Adrenal gland (tissue), 12 donors: Measurements from ENCODE around the gene MTMR1. TPM values are rescaled to one million over a fixed set of nuclear protein-coding genes. Genes with fewer than 3 reads are reported as not detected.

ENCODE experiments used
- DNase-seq, 7 donors: peaks; one replicate each; pipeline ENCODE4 v3.0.0-alpha.2; 2019 to 2020
- H3K27ac ChIP-seq, 5 donors: fragments of 200-600 bp; sonication (generic) in 4 of 5; 1 replicate in 3 of 5; 2 replicates in 2 of 5; pipeline versions ENCODE4 v1.5.1 to v1.8.0; 2016 to 2020; ENCODE audit warnings: mild to moderate bottlenecking in 1 of 5
- H3K27me3 ChIP-seq: fragments of 200-600 bp; 2 replicates; pipeline ENCODE4 v1.8.0; 2021
- H3K36me3 ChIP-seq, 2 donors: fragments of 200-600 bp; replicated peaks in 1 of 2; 1 replicate in 1 of 2; 2 replicates in 1 of 2; pipeline versions ENCODE4 v1.5.1 to v1.8.0; 2018 to 2022
- H3K4me1 ChIP-seq, 2 donors: fragments of 200-600 bp; replicated peaks in 1 of 2; 1 replicate in 1 of 2; 2 replicates in 1 of 2; pipeline versions ENCODE4 v1.5.1 to v1.8.0; 2018 to 2021
- H3K4me3 ChIP-seq, 4 donors: fragments of 200-600 bp; sonication (generic) in 3 of 4; one replicate each; pipeline ENCODE4 v1.5.1; 2016 to 2018
- H3K9me3 ChIP-seq, 3 donors: fragments of 200-600 bp; sonication (generic) in 1 of 3; replicated peaks in 1 of 3; 1 replicate in 2 of 3; 2 replicates in 1 of 3; pipeline versions ENCODE4 v1.5.1 to v1.8.0; 2016 to 2021
- POLR2A ChIP-seq, 2 donors: fragments of 450-650 bp; IDR thresholded peaks; one replicate each; pipeline ENCODE4 v1.6.1; 2017; ENCODE audit warnings: antibody characterized with exemption in 2 of 2, mild to moderate bottlenecking in 2 of 2, moderate library complexity in 1 of 2
- WGBS, 4 donors: extraction: QIAGEN DNeasy Blood & Tissue Kit in 2 of 4; methylation state at CpG; one replicate each; pipeline versions ENCODE4 v1.1.5 to v1.1.7; 2013 to 2017; 5-methylcytosine and 5-hydroxymethylcytosine counted together
- intact Hi-C, 2 donors: fragments of 100-400 bp; cut with DNase I; formaldehyde crosslinking; loops; one replicate each; pipeline versions ENCODE4 v1.14.1 to v1.15.0; 2022 to 2023
- polyA plus RNA-seq, 3 donors: library from polyadenylated mRNA; stranded (reverse); fragments of 200-250 nt in 2 of 3; fragments of 350-450 nt in 1 of 3; fragmentation: Illumina TruSeq in 1 of 3; extraction: RNeasy Lipid Tissue Mini Kit (QIAGEN cat#74804) in 1 of 3; gene quantifications; one replicate each; pipeline ENCODE4 v1.2.3, GENCODE V29; 2013 to 2014
- total RNA-seq, 9 donors: library from RNA; depleted of rRNA in 4 of 9; stranded (reverse); fragments of >200 nt in 4 of 9; fragments of 120-200 nt in 1 of 9; fragmentation: NEBNext Ultra II Directional in 1 of 9; extraction: Animal tissue kit (Norgen Biotek cat#: 25700) in 1 of 9; gene quantifications; one replicate each; pipeline versions ENCODE4 v1.1.0 to v1.2.4, GENCODE V29; 2013 to 2023
- TF ChIP-seq, protein P1 (sequence below), 6 experiments: fragments of 450-650 bp in 4 of 6; fragments of 200-600 bp in 2 of 6; sonication (generic) in 1 of 6; IDR thresholded peaks; 1 replicate in 5 of 6; 2 replicates in 1 of 6; pipeline versions ENCODE4 v1.5.1 to v1.8.0; 2016 to 2021; ENCODE audit warnings: antibody characterized with exemption in 6 of 6, mild to moderate bottlenecking in 2 of 6, moderate library complexity in 1 of 6
- donor health status: healthy with polysubstance abuse.
- donor health status: Bipolar disorder and iron deficiency.
- donor health status: DM: yes; HTN: yes; CAD: no.
- donor health status: DM: no; HTN: no; CAD: no.
- donor health status: DM: no; HTN: no; CAD: no.
- donor health status: DM: yes; HTN: yes; CAD: no.

Gene MTMR1
- total and polyA plus RNA-seq, 12 donors: 9.2 to 19.8 (median 13.9) TPM

DNA sequence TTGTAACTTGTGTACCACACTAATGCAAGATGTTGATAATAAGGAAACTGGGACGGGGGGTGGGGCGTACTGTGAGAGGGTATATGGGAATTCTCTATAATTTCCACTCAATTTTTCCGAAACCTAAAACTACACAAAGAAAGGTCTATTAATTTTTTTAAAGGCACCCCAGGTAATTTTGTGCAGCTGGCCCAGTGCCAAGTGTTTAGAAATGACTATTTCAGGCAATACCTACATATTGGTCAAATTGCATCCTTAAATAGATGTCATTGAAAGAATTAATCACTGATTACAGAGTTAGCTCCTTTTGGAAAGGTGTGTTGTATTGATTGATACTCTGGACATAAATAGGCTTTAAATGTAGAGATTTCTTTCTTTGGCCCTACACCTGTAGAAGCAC, 10.1 kb upstream of the MTMR1 start:
- WGBS, 4 donors: 65 to 89% (median 75%) methylated on average over 3 of the region's 3 CpGs
- no peak overlapping the region for H3K27ac ChIP-seq
- H3K4me3 ChIP-seq: no peak overlapping the region
- no peaks in the 10 kb centered on the region for H3K4me1 ChIP-seq
- H3K27me3 ChIP-seq: no peaks in the 10 kb centered on the region
- TF ChIP-seq, protein P1, sequence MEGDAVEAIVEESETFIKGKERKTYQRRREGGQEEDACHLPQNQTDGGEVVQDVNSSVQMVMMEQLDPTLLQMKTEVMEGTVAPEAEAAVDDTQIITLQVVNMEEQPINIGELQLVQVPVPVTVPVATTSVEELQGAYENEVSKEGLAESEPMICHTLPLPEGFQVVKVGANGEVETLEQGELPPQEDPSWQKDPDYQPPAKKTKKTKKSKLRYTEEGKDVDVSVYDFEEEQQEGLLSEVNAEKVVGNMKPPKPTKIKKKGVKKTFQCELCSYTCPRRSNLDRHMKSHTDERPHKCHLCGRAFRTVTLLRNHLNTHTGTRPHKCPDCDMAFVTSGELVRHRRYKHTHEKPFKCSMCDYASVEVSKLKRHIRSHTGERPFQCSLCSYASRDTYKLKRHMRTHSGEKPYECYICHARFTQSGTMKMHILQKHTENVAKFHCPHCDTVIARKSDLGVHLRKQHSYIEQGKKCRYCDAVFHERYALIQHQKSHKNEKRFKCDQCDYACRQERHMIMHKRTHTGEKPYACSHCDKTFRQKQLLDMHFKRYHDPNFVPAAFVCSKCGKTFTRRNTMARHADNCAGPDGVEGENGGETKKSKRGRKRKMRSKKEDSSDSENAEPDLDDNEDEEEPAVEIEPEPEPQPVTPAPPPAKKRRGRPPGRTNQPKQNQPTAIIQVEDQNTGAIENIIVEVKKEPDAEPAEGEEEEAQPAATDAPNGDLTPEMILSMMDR (IDR thresholded peaks at IDR 0.05): no peak
- TF ChIP-seq POLR2A (IDR thresholded peaks at IDR 0.05): no peak
- H3K36me3 ChIP-seq: no peaks in the 10 kb centered on the region
- intact Hi-C loops: no loop called here
- no peaks in the 10 kb centered on the region for H3K9me3 ChIP-seq
- DNase-seq: no peak

DNA sequence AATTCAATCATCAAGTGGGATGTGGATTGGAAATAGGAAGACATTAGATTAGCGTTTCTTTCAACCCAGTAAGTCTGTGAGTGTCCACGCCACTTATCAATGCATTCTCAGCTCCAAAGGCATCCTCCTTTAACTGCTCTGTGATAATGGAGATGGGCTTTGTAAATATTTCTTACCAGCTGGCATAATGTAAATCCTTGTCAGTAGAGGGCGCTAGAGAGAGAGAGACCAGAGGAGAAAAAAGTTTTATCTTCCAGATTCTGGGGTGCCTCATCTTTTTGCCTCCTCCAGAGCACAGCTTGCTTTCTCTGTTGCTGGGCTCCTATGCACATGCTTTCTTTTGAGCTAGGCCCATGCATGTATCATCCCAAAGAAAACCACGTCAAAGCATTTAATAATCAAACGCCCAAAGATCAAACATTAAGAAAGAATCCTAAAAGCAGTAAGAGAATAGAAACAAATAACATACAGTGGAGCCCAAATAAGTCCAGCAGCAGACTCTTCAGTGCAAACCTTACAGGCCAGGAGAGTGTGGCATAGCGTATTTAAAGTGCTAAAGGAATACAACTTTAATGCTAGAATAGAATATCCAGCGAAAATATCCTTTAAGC, 9.6 kb upstream of the MTMR1 start:
- intact Hi-C loops: no loop called here
- no peaks in the 10 kb centered on the region for H3K36me3 ChIP-seq
- TF ChIP-seq, protein P1 (IDR thresholded peaks at IDR 0.05): peak; percentile 16 to 54 (median 42)
- no peak for TF ChIP-seq POLR2A (IDR thresholded peaks at IDR 0.05)
- no peaks in the 10 kb centered on the region for H3K4me1 ChIP-seq
- no peak overlapping the region for H3K4me3 ChIP-seq
- WGBS, 4 donors: 34 to 70% (median 49%) methylated on average over 4 to 7 of the region's 7 CpGs
- no peaks in the 10 kb centered on the region for H3K27me3 ChIP-seq
- DNase-seq: no peak
- H3K9me3 ChIP-seq: no peaks in the 10 kb centered on the region
- H3K27ac ChIP-seq: no peak overlapping the region

DNA sequence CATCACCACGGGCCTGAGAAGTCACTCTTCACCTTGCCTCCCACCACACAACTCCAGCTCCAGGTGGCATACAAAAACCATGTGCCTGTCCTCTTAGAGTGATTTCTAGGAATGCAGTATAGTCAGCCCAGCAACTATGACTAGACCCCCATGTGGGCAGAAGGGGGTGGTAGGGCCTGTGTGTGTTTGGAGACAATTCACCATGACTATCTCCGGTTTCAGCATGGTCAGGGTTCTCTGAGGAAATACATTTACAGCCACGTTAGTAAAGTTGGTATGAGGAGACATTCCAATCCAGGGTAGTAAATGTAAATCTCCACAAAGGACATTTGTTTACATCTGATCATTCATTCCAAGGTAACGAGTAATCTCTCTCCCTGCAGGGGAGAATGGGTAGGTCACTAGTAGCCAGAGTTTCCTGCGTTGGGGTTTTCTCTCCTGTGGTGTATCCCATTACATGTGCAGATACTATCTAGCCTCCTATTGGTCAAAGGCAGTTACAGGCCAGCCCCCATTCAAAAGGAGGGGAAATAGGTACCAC, 4.2 kb upstream of the MTMR1 start:
- Histone ChIP-seq H3K4me1 (no peaks in the 10 kb centered on the region), H3K9me3 (peaks cover 0 to 5% (median 0%) of the 10 kb centered on the region in 3 donors), H3K27me3 (no peaks in the 10 kb centered on the region), H3K4me3 (no peak overlapping the region), H3K27ac (no peak overlapping the region), H3K36me3 (no peaks in the 10 kb centered on the region)
- WGBS, 4 donors: 53 to 73% (median 66%) methylated on average over 4 to 5 of the region's 5 CpGs
- DNase-seq: no peak
- no peak for TF ChIP-seq POLR2A (IDR thresholded peaks at IDR 0.05)
- TF ChIP-seq, protein P1 (IDR thresholded peaks at IDR 0.05): no peak
- intact Hi-C loops: no loop called here

DNA sequence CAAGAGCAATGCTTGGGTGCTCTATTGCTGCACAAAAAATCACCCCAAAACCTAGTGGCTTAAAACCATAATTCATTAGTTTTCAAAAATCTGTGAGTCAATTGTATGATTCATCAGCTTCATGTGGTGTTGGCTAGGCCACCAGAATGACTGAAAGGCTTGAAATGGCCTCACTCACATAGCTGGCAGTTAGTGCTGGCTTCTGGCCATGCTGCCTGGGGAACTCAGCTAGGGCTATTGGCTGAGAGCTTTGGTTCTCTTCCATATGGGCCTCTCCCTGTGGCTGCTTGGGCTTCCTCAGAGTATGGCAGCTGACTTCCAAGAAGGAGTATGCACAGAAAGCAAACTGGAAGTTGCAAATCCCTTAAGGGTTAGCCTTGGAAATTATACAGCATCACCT, 3.1 kb upstream of the MTMR1 start:
- Histone ChIP-seq H3K4me3 (no peak overlapping the region), H3K36me3 (no peaks in the 10 kb centered on the region), H3K4me1 (no peaks in the 10 kb centered on the region), H3K9me3 (peaks cover 0 to 5% (median 0%) of the 10 kb centered on the region in 3 donors), H3K27ac (no peak overlapping the region), H3K27me3 (no peaks in the 10 kb centered on the region)
- DNase-seq: peak in 5 of 7 donors; percentile 24 to 51 (median 40)
- TF ChIP-seq, protein P1 (IDR thresholded peaks at IDR 0.05): no peak
- no peak for TF ChIP-seq POLR2A (IDR thresholded peaks at IDR 0.05)
- intact Hi-C loops: no loop called here
